ENCODE measurements around the gene DCAF16.

DCAF16 gene

DNA sequence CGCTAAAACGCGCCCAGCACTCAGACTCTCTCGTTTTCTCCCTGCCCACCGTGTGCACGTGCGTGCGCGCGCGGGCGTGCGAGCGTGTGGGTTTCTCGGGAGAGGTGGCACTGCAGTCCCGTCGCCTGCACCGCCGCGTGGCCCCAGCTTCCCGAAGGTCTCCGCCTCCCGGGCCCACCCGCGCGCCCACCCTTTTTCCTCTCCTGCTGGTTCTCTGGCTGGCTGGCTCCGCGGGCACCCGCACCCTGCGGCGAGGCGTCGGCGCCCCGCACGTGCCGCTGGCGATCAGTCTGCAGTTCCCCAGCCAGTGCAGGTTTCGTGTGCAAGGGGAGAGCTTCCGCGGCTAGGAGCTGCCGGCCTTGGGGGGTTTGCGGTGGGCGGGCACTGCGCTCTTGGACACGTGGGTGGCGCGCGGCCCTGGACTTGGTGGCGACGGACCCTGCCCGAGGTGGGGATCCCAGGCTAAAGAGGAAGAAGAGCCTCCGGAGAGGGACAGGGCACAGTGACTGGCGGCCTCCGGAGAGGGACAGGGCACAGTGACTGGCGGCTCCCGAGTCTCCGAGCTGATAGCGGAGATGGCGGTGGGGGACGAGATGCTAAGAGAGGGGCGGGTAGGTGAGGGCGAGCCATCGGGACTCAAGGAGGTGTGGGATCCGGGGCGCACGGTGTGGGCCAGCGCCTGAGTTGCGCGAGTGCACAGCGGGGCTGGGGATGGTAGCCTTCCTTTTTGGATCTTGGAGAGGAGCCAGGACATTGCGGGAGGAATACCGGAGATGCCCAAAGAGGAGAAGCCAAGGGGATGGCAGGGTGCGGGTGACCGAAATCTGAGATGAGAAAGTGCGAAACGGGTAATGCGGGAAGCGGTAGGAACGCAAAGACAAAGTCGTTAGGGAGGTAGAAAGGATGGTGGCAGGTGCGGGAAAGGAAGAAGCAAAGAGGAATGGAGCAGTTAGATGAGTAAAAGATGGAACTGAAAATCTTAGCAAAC lies 29.0 kb downstream of the DCAF16 start, which contains the start of gene FAM184B:
TSS of gene FAM184B (minus strand) at position 322 of the 988 bp plus-strand sequence. CDS start 322 bp downstream, outside the sequence.
- DNase-seq, result peak; percentile 56

DNA sequence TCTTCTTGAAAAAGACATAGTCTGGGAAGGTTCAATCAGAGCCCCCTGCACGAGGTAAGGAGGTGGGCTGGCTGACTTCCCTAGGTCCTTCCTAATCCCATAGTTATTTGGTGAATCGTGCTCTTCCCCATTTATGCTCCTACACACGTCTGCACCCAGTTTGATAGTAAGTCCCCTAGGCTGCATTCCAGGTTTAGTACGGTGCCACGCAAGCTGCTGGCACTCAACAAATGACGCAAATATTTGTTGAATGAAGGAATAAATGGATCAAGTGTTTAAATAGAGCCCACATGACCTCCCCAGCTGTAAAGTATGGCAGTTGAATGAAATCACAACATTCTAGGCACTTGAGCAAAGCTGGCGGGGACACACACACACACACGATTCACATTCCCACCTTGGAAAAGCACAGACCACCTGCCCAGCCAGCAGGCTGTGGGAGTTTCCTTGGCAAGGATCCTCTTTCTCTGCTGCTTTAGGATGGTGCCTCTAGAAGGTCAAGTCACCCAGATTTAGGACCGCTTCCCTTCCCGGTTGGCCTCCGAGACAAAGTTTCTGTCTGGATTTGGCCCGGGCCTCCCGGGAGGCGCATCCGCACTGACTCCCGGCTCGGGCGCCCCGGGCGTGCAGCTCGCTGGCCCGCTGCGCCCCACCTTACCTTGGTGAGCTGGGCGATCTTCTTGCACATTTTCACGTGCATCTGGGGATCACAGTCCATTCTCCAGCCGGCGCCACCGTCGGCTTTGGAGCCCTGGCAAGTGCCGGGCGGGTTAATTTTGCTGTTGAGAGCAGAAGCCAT lies 29.9 kb downstream of the DCAF16 start:
- peak; percentile 37 for DNase-seq

DNA sequence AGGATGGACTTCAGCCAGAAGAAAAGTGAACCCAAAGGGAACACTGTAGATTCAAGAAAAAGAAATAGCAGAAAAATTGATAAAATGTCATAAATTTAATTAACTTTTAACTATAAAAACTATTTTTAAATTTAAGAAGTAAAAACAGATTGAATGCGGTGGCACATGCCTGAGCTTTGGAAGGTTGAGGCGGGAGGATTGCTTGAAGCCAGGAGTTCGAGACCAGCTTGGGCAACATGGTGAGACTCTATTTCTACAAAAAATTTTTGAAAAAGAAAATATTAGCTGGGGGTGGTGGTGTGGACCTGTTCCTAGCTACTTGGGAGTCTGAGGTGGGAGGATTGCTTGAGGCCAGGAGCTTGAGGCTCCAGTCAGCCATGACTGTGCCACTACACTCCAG lies 32.1 kb downstream of the DCAF16 start:
- DNase-seq, result no peak

DNA sequence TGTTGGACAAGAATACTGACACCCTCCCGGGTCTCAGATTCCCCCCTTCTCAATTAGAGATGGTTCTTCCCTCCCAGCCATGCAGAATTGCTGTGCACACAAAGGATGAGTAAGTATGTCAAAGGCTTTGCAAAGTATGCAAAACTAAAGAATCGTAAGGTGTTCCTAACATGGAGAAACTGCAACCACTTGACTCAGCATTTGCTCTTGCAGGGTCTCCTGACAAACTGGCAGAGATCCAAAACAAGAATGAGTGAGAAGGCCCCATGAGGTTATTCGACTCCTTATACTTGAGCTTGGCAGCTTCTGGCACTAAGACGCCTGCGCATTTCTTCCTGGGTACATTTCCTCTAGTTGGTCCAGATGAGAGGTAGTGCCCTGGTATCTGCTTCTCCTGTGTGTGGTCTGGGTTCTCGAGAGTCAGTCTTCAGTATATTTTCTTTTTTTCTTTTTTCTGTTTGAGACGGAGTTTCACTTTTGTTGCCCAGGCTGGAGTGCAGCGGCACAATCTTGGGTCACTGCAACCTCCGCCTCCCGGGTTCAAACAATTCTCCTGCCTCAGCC lies 37.3 kb downstream of the DCAF16 start:
- DNase-seq, result peak; percentile 33

DNA sequence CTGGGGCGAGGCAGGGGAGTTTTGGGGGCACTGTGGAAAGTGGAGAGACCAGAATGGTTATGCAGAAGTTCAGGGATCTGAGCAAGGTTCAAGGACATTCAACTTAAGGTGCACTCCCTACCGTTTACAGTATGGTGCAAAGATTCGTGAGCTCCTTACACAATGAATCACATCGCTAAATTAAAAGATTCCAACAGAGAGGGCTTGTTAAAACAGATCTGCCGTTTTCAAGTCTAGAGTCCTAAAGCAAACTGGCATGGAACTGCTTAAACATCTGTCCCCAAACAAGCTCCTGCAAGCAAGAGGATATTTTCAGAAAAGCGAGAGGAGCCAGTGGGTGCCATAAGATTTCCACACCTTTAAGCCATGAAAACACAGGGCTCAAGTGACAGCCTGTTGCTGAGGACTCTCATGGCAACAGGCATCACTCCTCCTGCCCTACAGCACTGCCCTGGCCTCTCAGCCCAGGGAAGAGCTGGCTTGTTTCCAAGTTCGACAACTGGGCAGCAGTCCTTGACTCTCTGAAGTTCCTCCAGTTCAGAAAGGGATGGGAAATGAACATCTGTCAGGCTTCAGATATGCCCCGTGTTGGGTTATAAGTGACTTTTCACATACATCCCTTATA lies 39.2 kb downstream of the DCAF16 start:
- DNase-seq, result no peak

DNA sequence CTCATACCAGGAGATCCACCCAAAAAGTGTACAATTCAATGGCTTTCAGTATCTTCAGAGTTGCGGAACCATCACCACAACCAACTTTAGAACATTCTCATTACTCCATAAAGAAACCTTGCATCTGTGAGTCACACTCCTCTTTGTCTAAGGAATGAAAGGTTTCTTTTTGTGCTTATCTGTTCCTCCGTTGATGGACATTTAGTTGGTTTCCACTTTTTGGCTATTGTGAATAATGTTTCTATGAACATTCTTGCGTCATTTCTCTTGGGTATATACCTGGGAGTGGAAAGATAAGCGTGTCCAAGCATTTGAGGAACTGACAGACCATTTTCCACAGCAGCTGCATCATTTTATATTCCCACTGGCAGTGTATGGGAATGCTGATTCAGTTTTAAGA lies 39.7 kb downstream of the DCAF16 start:
- DNase-seq, result no peak

DNA sequence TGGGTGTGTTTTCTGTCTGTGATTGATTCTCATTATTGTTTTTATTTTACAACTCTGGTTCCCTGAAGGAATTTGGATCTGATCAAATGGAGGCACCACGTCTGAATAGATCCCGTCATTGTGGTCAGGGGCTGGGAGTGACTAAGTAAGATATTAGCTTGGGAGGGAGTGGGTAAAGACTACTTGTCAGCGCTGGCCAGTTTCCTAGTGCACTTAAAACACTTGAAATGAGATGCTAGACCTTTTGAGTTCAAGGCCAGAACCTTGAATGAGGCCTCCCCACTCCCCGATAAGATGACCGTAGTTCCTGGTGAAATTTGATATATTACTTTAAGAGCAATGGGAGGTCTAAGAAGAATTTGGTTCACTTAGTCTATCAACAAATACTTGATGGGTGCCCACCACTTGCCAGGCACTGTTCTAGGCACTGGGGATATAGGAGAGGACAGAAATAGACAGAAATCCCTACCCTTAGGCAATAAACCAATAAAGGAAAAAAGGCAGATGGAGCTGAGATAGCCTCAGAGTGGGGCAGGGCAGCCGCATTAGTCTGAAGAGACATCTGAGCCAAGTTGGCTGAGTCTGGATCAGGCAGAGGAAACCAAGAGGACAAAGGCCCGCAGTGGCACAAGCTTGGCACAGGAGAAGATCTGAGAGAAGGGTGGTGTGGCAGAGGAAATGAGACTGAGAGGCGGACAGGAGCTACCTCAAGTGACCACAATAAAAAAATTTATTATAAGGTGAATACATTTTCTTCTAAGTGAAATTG lies 41.0 kb downstream of the DCAF16 start:
- no peak for DNase-seq

DNA sequence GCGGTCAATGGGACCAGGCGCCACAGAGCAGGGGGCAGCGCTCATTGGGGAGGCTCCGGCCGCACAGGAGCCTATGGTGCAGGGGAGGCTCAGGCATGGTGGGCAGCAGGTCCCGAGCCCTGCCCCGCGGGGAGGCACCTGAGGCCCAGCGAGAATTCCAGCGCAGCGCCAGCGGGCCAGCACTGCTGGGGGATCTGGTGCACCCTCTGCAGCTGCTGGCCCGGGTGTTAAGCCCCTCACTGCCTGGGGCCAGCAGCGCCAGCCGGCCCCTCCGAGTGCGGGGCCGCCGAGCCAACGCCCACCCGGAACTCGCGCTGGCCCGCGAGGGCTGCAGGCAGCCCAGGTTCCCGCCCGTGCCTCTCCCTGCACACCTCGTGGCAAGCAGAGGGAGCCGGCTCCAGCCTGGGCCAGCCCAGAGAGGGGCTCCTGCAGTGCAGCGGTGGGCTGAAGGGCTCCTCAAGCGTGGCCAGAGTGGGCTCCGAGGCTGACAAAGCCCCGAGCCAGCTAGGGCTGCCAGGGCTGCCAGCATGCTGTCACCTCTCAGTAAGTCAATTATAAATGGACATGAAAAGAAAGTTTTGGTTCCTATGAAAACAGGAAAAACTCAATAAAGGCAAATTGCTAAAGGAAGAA lies 43.6 kb downstream of the DCAF16 start:
- DNase-seq, result no peak

DNA sequence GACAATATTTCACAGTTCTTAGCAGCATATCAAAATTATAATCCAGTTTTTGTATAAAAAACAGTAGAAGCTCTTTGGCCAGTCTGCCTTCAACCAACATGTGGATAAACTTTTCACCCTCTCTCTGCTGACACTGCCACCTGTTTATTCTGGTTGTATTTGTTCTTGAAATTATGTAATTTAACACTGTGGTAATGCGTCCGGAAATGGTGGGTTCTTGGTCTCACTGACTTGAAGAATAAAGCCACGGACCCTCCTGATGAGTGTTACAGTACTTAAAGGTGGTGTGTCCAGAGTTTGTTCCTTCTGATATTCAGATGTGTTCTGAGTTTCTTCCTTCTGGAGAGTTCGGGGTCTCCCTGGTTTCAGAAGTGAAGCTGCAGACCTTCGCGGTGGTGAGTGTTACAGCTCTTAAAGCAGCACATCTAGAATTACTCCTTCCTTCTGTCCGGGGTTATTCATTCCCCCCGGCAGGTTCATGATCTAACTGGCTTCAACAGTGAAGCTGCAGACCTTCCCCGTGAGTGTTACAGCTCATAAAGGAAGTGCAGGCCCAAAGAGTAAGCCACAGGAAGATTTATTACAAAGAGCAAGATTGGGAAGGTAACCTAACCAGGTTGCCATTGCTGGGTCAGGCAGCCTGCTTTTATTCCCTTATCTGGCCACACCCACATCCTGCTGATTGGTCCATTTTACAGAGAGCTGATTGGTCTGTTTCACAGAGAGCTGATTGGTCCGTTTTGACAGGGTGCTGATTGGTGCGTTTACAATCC lies 44.9 kb downstream of the DCAF16 start:
- DNase-seq, result peak; percentile 56

DNA sequence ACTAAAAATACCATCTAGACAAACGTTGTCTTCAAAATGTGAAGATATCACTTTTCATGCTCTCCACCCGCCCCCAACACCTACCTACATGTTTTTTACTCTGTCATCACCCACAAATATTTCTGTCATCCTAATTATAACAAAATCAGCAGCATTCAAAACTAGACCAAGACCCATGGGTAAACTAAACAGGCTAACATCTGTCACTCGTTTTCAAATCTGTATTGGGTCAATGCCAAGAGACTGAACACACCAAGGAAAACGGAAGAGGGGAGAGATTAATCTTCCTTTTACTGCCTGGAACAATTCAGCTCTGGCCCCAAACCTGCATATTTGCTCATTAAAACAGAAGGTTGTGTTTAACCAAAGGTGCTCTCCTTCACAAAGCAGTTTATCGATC lies 46.6 kb downstream of the DCAF16 start:
- DNase-seq, result no peak

DNA sequence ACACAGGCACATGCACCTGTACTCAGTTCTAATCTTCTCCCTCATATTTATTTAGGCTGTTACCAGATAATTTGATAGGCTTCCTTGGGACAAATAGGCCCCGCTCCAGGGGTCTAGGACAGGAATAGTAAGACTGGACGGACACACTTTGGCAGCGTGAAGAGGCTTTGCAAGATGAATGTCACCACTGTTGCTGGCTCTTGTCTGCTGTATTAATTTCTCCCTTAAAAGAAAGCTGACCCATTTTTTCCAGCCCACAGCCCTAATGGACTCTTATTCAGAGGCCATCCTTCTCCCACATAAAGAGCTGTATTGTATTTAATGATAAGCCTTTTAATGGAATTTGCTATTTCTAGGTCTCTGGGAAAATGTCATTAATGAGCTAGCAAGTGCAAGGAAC lies 47.1 kb downstream of the DCAF16 start:
- DNase-seq, result no peak

DNA sequence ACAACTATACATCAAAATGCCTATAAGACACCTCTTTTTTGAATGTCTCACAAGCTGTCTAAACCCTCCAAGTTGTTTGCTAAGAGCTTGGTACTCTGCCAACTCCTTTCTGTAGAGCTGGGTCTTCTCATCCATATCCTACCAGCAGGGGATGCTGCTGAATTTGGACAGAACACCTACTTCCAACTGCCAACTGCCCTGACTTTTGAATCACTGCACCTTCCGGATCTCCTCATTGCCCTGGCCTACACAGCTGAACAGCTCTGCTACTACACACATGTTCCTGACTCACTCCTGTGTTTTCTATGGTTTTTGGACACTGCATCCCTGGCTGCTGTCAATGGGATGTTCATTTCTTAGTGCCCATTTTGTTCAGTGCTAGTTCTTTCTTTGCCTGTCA lies 47.8 kb downstream of the DCAF16 start:
- peak; percentile 58 for DNase-seq

DNA sequence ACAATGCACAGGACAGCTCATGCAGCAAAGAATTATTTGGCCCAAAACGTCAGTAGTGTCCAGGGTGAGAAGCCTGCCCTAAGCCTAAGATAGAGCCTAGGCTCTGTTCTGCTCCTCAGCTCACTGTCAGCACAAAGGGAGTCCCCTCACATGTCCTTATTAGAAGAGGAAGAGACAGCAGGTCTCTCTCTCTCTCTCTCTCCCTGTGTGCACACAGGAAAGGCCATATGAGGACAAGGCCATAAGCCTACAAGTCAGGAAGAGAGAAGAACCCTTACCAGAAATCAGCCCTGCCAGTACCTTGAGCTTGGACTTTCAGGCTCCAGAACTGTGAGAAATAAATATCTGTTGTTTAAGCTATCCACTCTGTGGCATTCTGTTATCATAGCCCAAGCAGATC lies 49.5 kb downstream of the DCAF16 start:
- peak; percentile 12 for DNase-seq

DNA sequence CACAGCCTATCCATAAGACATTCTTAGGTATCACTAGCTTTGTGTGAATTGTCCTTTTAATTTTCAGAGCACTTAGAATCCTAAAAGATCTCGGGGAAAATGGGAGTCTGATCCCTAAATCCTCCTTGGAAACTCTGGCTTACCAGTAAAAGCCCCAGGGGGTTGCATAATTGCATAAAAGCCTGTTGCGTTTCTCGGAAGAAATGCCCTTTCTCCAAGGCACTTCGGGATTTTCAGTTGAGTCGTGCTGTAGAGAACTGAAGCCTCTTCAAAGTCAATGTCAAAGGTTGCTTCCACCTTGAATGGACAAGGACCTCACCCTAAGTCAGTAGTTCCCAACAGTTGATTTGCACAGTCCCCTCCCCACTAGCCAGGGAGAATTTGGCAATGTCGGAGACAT lies 49.9 kb downstream of the DCAF16 start:
- no peak for DNase-seq

DNA sequence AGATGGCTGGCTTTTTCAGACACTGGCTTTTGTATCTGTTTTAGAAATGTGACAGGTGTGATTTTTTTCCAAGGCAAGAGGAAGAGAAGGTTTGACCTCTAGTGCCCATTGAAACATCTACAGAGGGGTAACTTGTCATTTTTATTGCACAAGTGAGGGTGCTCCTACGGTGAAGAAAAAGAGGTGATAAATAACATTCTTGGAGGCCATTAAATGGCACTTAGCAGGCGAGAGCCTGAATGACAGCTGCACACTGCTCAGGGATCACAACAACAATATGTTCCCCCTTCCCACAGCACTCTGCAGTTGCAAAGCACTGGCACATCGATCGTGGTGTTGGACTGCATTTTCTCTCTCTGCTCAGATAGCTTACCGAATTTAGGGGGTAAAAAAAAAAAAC lies 52.1 kb downstream of the DCAF16 start:
- no peak for DNase-seq

DNA sequence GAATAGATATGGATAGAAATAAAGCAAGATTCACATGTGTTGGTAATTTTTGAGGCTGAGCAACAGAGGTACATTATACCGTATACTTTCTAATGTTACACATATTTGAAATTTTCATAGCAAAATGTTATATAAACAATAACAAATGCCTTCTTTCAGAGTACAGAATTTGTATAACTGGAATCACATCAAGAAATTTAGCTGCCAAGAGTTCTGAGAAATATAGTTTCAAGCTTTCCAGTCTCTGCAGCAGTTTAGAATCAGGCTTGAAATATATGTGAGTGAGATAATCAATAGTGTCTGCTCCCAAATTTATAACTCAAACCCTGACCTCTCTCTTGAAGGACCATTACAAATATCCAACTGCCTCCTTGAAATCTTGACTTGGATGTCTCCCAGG lies 52.9 kb downstream of the DCAF16 start:
- no peak for DNase-seq

DNA sequence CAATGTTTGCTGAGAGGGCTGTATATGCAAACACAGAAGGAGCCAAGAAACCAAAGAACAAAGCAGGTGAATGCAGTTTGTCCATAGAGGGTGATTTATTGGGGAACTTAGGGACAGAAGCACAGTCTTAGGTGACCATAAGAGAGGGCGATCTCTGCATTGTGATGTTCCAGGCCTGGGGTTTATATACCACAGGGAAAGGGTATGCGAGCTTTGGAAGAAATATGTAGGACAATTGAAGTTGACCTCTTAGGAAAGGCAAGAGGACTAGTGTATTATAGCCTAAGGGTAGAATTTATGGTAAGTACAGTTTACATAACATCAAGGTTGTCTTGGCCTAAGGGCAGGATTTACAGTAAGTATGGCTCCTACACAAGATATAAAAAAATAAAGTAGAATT lies 56.9 kb downstream of the DCAF16 start:
- no peak for DNase-seq
